GM23248 (cell line): ENCODE measurements around the gene NFAT5. TPM values are rescaled to one million over a fixed set of nuclear protein-coding genes. Genes with fewer than 3 reads are reported as not detected.

Experiments
- DNase-seq: peaks from one replicate; pipeline ENCODE4 v3.0.0-alpha.2; 2015
- H2AFZ ChIP-seq: fragments of 200-600 bp; sonication (generic); 2 replicates; pipeline ENCODE4 v1.6.1; 2016; ENCODE audit warnings: antibody characterized with exemption
- H3F3A ChIP-seq: fragments of 200-600 bp; sonication (generic); 2 replicates; pipeline ENCODE4 v1.6.1; 2016; ENCODE audit warnings: mild to moderate bottlenecking, antibody characterized with exemption, mixed run types; ENCODE audit not compliant: insufficient read depth
- H3K27ac ChIP-seq: fragments of 200-600 bp; sonication (generic); 2 replicates; pipeline ENCODE4 v1.5.1; 2016; ENCODE audit warnings: mild to moderate bottlenecking
- H3K27me3 ChIP-seq: fragments of 200-600 bp; sonication (generic); replicated peaks from 2 replicates; pipeline ENCODE4 v1.6.1; 2016; ENCODE audit warnings: mild to moderate bottlenecking; ENCODE audit not compliant: insufficient read depth
- H3K36me3 ChIP-seq: fragments of 200-600 bp; sonication (generic); 2 replicates; pipeline ENCODE4 v1.6.1; 2016; ENCODE audit warnings: low read depth, mild to moderate bottlenecking
- H3K4me1 ChIP-seq: fragments of 200-600 bp; sonication (generic); 2 replicates; pipeline ENCODE4 v1.6.1; 2016; ENCODE audit warnings: mild to moderate bottlenecking; ENCODE audit not compliant: insufficient read depth
- H3K4me2 ChIP-seq: fragments of 200-600 bp; sonication (generic); one replicate; pipeline ENCODE4 v1.6.1; 2016; ENCODE audit warnings: mild to moderate bottlenecking; ENCODE audit not compliant: unreplicated experiment
- H3K4me3 ChIP-seq: fragments of 200-600 bp; sonication (generic); 2 replicates; pipeline ENCODE4 v1.5.1; 2016; ENCODE audit warnings: mild to moderate bottlenecking
- H3K79me2 ChIP-seq: fragments of 200-600 bp; sonication (generic); 2 replicates; pipeline ENCODE4 v1.6.1; 2016; ENCODE audit warnings: mild to moderate bottlenecking; ENCODE audit not compliant: insufficient read depth
- H3K9ac ChIP-seq: fragments of 200-600 bp; sonication (generic); 2 replicates; pipeline ENCODE4 v1.6.1; 2016; ENCODE audit warnings: mild to moderate bottlenecking
- H3K9me2 ChIP-seq: fragments of 200-600 bp; sonication (generic); 2 replicates; pipeline ENCODE4 v1.6.1; 2016; ENCODE audit warnings: mixed run types, mild to moderate bottlenecking, moderate library complexity; ENCODE audit not compliant: insufficient read depth
- H3K9me3 ChIP-seq: fragments of 200-600 bp; sonication (generic); one replicate; pipeline ENCODE4 v1.6.1; 2017; ENCODE audit warnings: low read depth
- H4K20me1 ChIP-seq: fragments of 200-600 bp; sonication (generic); 2 replicates; pipeline ENCODE4 v1.6.0; 2016; ENCODE audit not compliant: insufficient read depth
- EZH2 ChIP-seq: fragments of 200-600 bp; sonication (generic); IDR thresholded peaks from 2 replicates; pipeline ENCODE4 v1.6.1; 2018; ENCODE audit warnings: antibody characterized with exemption, mild to moderate bottlenecking; ENCODE audit not compliant: insufficient read depth, poor library complexity, severe bottlenecking
- EZH2phosphoT487 ChIP-seq: fragments of 200-600 bp; sonication (generic); IDR thresholded peaks from 2 replicates; pipeline ENCODE4 v1.6.1; 2018; ENCODE audit warnings: antibody characterized with exemption, moderate library complexity, mild to moderate bottlenecking, low read depth; ENCODE audit not compliant: insufficient read depth
- WGBS, 2 experiments: methylation state at CpG; one replicate each; pipeline ENCODE4 v1.1.6; 2015 to 2017; ENCODE audit warnings: low lambda C conversion rate in 2 of 2, low coverage in 1 of 2; ENCODE audit errors: missing lambda C conversion rate in 2 of 2; 5-methylcytosine and 5-hydroxymethylcytosine counted together
- in situ Hi-C: fragments of 300-500 bp; cut with MboI; formaldehyde crosslinking; loops from 2 replicates; pipeline ENCODE4 v1.15.0; 2020
- polyA plus RNA-seq: library from polyadenylated mRNA; unstranded; fragments of >200 nt; fragmentation: Nextera tagmentation; extraction: Ambion mirVana; gene quantifications from 2 replicates; pipeline ENCODE4 v1.2.1, GENCODE V29; 2016
- total RNA-seq: library from RNA; depleted of rRNA; stranded (reverse); fragments of >200 nt; shearing (Covaris generic); gene quantifications from 2 replicates; pipeline ENCODE4 v1.2.3, GENCODE V29; 2014

Gene NFAT5
- total and polyA plus RNA-seq, 2 experiments from 2014 or later, result 8.0 to 9.8 TPM

DNA sequence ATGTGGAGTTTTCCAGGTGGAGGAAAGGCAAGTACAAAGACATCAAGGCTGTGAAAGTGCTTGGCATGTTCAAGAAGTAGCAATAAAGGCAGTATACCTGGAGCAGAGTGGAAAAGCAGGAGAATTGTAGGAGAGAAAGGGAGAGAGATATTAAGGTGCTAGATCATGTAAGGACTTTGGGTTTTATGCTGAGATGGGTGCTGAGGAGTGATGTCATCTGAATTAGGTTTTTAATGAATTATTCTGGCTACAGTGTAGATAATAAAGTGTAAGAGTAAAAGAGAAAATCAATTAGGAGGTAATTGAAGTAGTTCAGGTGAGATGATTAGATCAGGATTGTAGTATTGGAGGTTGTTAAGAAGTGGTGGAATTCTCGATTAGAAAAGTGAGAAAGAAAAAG lies 34.0 kb downstream of the NFAT5 start:
- Histone ChIP-seq H4K20me1 (peaks cover 29% of the 10 kb centered on the region), H3K4me3 (no peak overlapping the region), H3K27me3 (no peaks in the 10 kb centered on the region), H3K4me2 (no peak overlapping the region), H3K9me2 (no peaks in the 10 kb centered on the region), H3K4me1 (peaks cover 15% of the 10 kb centered on the region), H3K9me3 (no peaks in the 10 kb centered on the region), H3F3A (peaks cover 22% of the 10 kb centered on the region), H3K9ac (no peak overlapping the region), H3K27ac (0 out of 2 replicates have a peak overlapping the region, but pooled peaks have one; percentile 35), H2AFZ (no peak overlapping the region), H3K36me3 (no peaks in the 10 kb centered on the region), H3K79me2 (peaks cover 100% of the 10 kb centered on the region)
- 97 to 100% methylated on average over 1 of the region's 1 CpG for WGBS, 2 experiments
- TF ChIP-seq EZH2 (no peak), EZH2phosphoT487 (no peak)
- DNase-seq, result no peak
- in situ Hi-C loops, result no loop called here

DNA sequence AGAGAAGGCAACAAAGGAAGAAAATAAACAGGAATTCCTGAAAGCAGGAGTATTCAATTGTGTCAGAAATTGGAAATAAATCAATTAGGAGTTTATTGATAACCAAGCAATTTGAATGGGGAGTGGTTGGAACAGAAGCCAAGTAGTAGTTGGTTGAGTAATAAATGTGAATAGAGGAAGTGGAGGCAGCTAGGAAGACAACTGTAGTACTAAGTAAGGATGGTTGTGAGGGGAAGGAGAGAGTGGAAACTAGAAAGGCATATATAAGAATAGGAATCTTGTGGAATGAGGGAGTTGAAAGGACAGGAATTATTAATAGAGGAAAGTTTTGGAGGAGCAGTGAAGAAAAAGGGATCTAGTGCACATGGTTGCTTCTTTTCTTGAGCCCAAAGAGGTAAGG lies 34.4 kb downstream of the NFAT5 start:
- no peak overlapping the region for H3K9ac ChIP-seq
- peaks cover 22% of the 10 kb centered on the region for H3F3A ChIP-seq
- in situ Hi-C loops, result no loop called here
- DNase-seq, result no peak
- peaks cover 15% of the 10 kb centered on the region for H3K4me1 ChIP-seq
- peaks cover 29% of the 10 kb centered on the region for H4K20me1 ChIP-seq
- no peak overlapping the region for H3K4me3 ChIP-seq
- H3K79me2 ChIP-seq, result peaks cover 100% of the 10 kb centered on the region
- no peak overlapping the region for H2AFZ ChIP-seq
- H3K27ac ChIP-seq, result no peak overlapping the region
- H3K36me3 ChIP-seq, result no peaks in the 10 kb centered on the region
- no peaks in the 10 kb centered on the region for H3K9me2 ChIP-seq
- H3K4me2 ChIP-seq, result no peak overlapping the region
- H3K27me3 ChIP-seq, result no peaks in the 10 kb centered on the region
- no peaks in the 10 kb centered on the region for H3K9me3 ChIP-seq
- TF ChIP-seq EZH2 (no peak), EZH2phosphoT487 (no peak)

DNA sequence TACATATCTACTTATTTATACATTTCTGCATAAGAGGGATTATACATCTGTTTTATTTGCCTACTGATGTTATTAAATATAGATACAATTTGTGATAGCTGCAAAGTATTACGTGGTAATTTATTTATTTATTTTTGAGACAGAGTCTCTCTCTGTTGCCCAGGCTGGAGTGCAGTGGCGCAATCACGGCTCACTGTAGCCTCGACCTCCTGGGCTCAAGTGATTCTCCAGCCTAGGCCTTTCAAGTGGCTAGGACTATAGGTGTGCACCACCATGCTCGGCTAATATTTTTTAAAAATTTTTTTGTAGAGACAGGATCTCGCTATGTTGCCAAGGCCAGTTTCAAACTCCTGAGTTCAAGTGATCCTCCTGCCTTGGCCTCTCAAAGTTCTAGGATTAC lies 35.5 kb downstream of the NFAT5 start:
- Histone ChIP-seq H3K9ac (no peak overlapping the region), H3K9me3 (no peaks in the 10 kb centered on the region), H3K27me3 (no peaks in the 10 kb centered on the region), H3K4me1 (peaks cover 6% of the 10 kb centered on the region), H3F3A (peaks cover 18% of the 10 kb centered on the region), H4K20me1 (peaks cover 29% of the 10 kb centered on the region), H3K9me2 (no peaks in the 10 kb centered on the region), H3K79me2 (peaks cover 100% of the 10 kb centered on the region), H3K27ac (no peak overlapping the region), H3K4me2 (no peak overlapping the region), H3K4me3 (no peak overlapping the region), H3K36me3 (no peaks in the 10 kb centered on the region), H2AFZ (no peak overlapping the region)
- no peak for TF ChIP-seq EZH2phosphoT487
- TF ChIP-seq EZH2, result no peak
- in situ Hi-C loops, result no loop called here
- no peak for DNase-seq
- 84% methylated on average over 6 of the region's 6 CpGs for WGBS, 2 experiments

DNA sequence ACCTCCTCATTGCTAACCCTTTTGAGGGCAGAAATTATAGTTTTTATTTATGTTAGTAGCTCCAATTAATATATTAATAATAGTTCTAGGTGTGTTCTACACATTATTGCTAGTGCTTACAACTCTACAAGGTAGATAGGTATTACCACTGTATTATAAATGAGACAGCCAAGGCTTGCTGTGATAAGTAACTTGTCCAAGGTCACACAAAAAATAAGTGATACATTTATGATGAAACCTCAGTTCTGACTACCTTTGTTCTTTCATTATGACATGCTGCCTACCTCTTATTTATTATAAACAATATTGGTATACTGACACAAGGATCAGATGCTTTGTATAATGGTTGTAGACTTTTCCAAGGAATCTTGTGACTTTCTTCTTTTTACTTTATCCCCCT lies 41.2 kb downstream of the NFAT5 start:
- Histone ChIP-seq H3K79me2 (peaks cover 100% of the 10 kb centered on the region), H3K27me3 (no peaks in the 10 kb centered on the region), H3K9me3 (no peaks in the 10 kb centered on the region), H3K9me2 (no peaks in the 10 kb centered on the region), H4K20me1 (peaks cover 16% of the 10 kb centered on the region; the same call in 1 of the 2 replicates), H3K27ac (no peak overlapping the region), H3K4me3 (no peak overlapping the region), H3K4me1 (peaks cover 18% of the 10 kb centered on the region), H3K4me2 (no peak overlapping the region), H3K36me3 (0 out of 2 replicates have a peak, but pooled peaks cover 7% of the 10 kb centered on the region), H3K9ac (no peak overlapping the region), H3F3A (no peaks in the 10 kb centered on the region; the same call in 1 of the 2 replicates), H2AFZ (no peak overlapping the region)
- in situ Hi-C loops, result no loop called here
- no peak for DNase-seq
- TF ChIP-seq EZH2phosphoT487 (no peak), EZH2 (no peak)

DNA sequence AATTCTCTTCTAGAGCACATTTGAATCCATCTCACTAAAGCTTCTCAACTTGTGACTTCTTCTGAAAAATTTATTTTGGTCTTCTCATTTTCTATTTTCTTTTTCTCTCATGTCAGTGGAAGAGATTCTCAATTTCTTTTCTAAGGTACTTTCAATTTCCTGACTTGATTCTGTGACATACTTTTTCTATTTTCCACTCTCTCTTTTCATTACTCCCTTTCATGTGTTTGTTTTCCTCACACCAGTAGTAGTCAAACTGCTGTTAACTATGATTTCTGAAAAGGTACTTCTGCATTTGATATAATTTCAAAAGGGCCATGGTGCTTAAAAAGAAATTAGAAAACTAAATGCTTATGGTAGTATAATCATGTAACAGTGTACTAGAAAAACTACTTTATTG lies 41.9 kb downstream of the NFAT5 start:
- no peak overlapping the region for H3K4me2 ChIP-seq
- H3K4me3 ChIP-seq, result no peak overlapping the region
- peaks cover 16% of the 10 kb centered on the region; the same call in 1 of the 2 replicates for H4K20me1 ChIP-seq
- H3K9me2 ChIP-seq, result no peaks in the 10 kb centered on the region
- H2AFZ ChIP-seq, result no peak overlapping the region
- no peak for DNase-seq
- H3F3A ChIP-seq, result peaks cover 7% of the 10 kb centered on the region; the same call in 1 of the 2 replicates
- H3K9me3 ChIP-seq, result no peaks in the 10 kb centered on the region
- peaks cover 100% of the 10 kb centered on the region for H3K79me2 ChIP-seq
- in situ Hi-C loops, result no loop called here
- TF ChIP-seq EZH2 (no peak), EZH2phosphoT487 (no peak)
- H3K27me3 ChIP-seq, result no peaks in the 10 kb centered on the region
- H3K27ac ChIP-seq, result no peak overlapping the region
- H3K4me1 ChIP-seq, result peaks cover 18% of the 10 kb centered on the region
- no peak overlapping the region for H3K9ac ChIP-seq
- 0 out of 2 replicates have a peak, but pooled peaks cover 7% of the 10 kb centered on the region for H3K36me3 ChIP-seq
